Lower leg skin (tissue), 4 donors: ENCODE data around the gene RXRA. TPM values are rescaled to one million over a fixed set of nuclear protein-coding genes. Genes with fewer than 3 reads are reported as not detected.
A peak's percentile ranks its signal among the peaks of the same experiment; 100 is the strongest.

ENCODE experiments used
- DNase-seq, 2 donors: peaks; one replicate each; pipeline ENCODE4 v3.0.0-alpha.2; 2019; ENCODE audit warnings: low spot score in 2 of 2
- H3K4me3 ChIP-seq: fragments of 200-600 bp; sonication (generic); 2 replicates; pipeline ENCODE4 v1.5.1; 2017; ENCODE audit warnings: mild to moderate bottlenecking, low read depth; ENCODE audit not compliant: poor library complexity, severe bottlenecking
- CTCF ChIP-seq, 3 donors: fragments of 450-650 bp; IDR thresholded peaks; one replicate each; pipeline ENCODE4 v1.5.1; 2016; ENCODE audit warnings: antibody characterized with exemption in 3 of 3, mild to moderate bottlenecking in 3 of 3, moderate library complexity in 2 of 3
- POLR2A ChIP-seq, 2 donors: fragments of 450-650 bp; IDR thresholded peaks; one replicate each; pipeline ENCODE4 v1.6.1; 2016 to 2017; ENCODE audit warnings: antibody characterized with exemption in 2 of 2, mild to moderate bottlenecking in 1 of 2, moderate library complexity in 1 of 2
- WGBS, 2 donors: methylation state at CpG; one replicate each; pipeline ENCODE4 v1.1.5; 2018; 5-methylcytosine and 5-hydroxymethylcytosine counted together
- intact Hi-C: fragments of 100-400 bp; cut with DNase I; formaldehyde crosslinking; loops from one replicate; pipeline ENCODE4 v1.15.0; 2023; ENCODE audit warnings: low total_unique reads
- total RNA-seq, 4 donors: library from RNA; depleted of rRNA; stranded (reverse); fragments of >200 nt; gene quantifications; one replicate each; pipeline ENCODE4 v1.1.0, GENCODE V29; 2016

The RXRA gene
- total RNA-seq: 100 to 1,000 TPM; 143 to 242 (median 166) TPM

GRCh38 chr9:134325813-134326723 is at the start of gene RXRA:
Gene RXRA, plus strand, starts transcription at chr9:134326455. Its CDS starts 177 bp downstream, at chr9:134326632.
- DNase-seq: peak; percentile 69 to 95

GRCh38 chr9:134278286-134278685 is 48.0 kb upstream of the RXRA start:
- intact Hi-C loops: no loop called here
- DNase-seq: no peak
- no peak for TF ChIP-seq POLR2A (IDR thresholded peaks at IDR 0.05)
- TF ChIP-seq CTCF (IDR thresholded peaks at IDR 0.05): no peak
- no peak overlapping the region for H3K4me3 ChIP-seq
- WGBS, 2 donors: 91 to 96% methylated on average over 7 of the region's 7 CpGs

More at GRCh38 chr9:134325813-134326723, at the start of gene RXRA:
- intact Hi-C loops: no loop called here
- H3K4me3 ChIP-seq: peak within 1 kb of the TSS; percentile 62
- TF ChIP-seq CTCF (IDR thresholded peaks at IDR 0.05) (no peak), POLR2A (IDR thresholded peaks at IDR 0.05) (no peak)
- 0% methylated on average over 3 of the region's 156 CpGs; no CpG with 5 or more reads in 1 of the 2 donors for WGBS, 2 donors

GRCh38 chr9:134278974-134279640 is 47.1 kb upstream of the RXRA start:
- H3K4me3 ChIP-seq: no peak overlapping the region
- DNase-seq: no peak
- WGBS, 2 donors: 82 to 84% methylated on average over 8 of the region's 8 CpGs
- intact Hi-C loops: no loop called here
- TF ChIP-seq CTCF (IDR thresholded peaks at IDR 0.05) (no peak), POLR2A (IDR thresholded peaks at IDR 0.05) (no peak)

- WGBS, 2 donors: 75 to 89% methylated on average over 14 to 17 of the region's 19 CpGs
- no peak overlapping the region for H3K4me3 ChIP-seq
- intact Hi-C loops: no loop called here
- TF ChIP-seq POLR2A (IDR thresholded peaks at IDR 0.05): no peak
- no peak for TF ChIP-seq CTCF (IDR thresholded peaks at IDR 0.05)
- DNase-seq: no peak
Measured at GRCh38 chr9:134282138-134282650, 44.1 kb upstream of the RXRA start.

- peak; percentile 78 to 96 for DNase-seq
- no peak overlapping the region for H3K4me3 ChIP-seq
- 7 to 21% methylated on average over 21 to 23 of the region's 23 CpGs for WGBS, 2 donors
- TF ChIP-seq POLR2A (IDR thresholded peaks at IDR 0.05): no peak
- TF ChIP-seq CTCF (IDR thresholded peaks at IDR 0.05): no peak
- intact Hi-C loops: no loop called here
Measured at GRCh38 chr9:134283111-134283515, 43.1 kb upstream of the RXRA start.
